Smooth muscle cell (in vitro differentiated cells): Measurements from ENCODE around the gene LRRC71. TPM values are rescaled to one million over a fixed set of nuclear protein-coding genes. Genes with fewer than 3 reads are reported as not detected.

Source experiments
- DNase-seq: peaks from one replicate; lab custom pipeline; 2025; ENCODE audit not compliant: unreplicated experiment; lab: John Stamatoyannopoulos, UW
- H2AFZ ChIP-seq: fragments of 200-600 bp; sonication (generic); 2 replicates; pipeline ENCODE4 v1.6.0; 2016; ENCODE audit warnings: antibody characterized with exemption, low read depth, mild to moderate bottlenecking
- H3F3A ChIP-seq: fragments of 200-600 bp; sonication (generic); 2 replicates; pipeline ENCODE4 v1.6.0; 2017; ENCODE audit warnings: antibody characterized with exemption, low read depth
- H3K27ac ChIP-seq: fragments of 200-600 bp; sonication (generic); 2 replicates; pipeline ENCODE4 v1.5.1; 2016; ENCODE audit warnings: low read depth, mild to moderate bottlenecking
- H3K27me3 ChIP-seq: fragments of 200-600 bp; sonication (generic); 2 replicates; pipeline ENCODE4 v1.6.1; 2016; ENCODE audit warnings: low read depth, mild to moderate bottlenecking
- H3K36me3 ChIP-seq: fragments of 200-600 bp; sonication (generic); 2 replicates; pipeline ENCODE4 v1.5.1; 2016; ENCODE audit warnings: low read depth
- H3K4me1 ChIP-seq: fragments of 200-600 bp; sonication (generic); 2 replicates; pipeline ENCODE4 v1.5.1; 2016; ENCODE audit warnings: low read depth
- H3K4me2 ChIP-seq: fragments of 200-600 bp; sonication (generic); 2 replicates; pipeline ENCODE4 v1.6.0; 2016; ENCODE audit warnings: mild to moderate bottlenecking
- H3K4me3 ChIP-seq: fragments of 200-600 bp; sonication (generic); 2 replicates; pipeline ENCODE4 v1.5.1; 2016; ENCODE audit warnings: mild to moderate bottlenecking
- H3K79me2 ChIP-seq: fragments of 200-600 bp; sonication (generic); 2 replicates; pipeline ENCODE4 v1.6.0; 2016; ENCODE audit warnings: low read depth, mild to moderate bottlenecking
- H3K9ac ChIP-seq: fragments of 200-600 bp; sonication (generic); 2 replicates; pipeline ENCODE4 v1.6.0; 2016; ENCODE audit warnings: low read depth
- H3K9me3 ChIP-seq: fragments of 200-600 bp; sonication (generic); replicated peaks from 2 replicates; pipeline ENCODE4 v1.5.1; 2016; ENCODE audit warnings: low read depth
- H4K20me1 ChIP-seq: fragments of 200-600 bp; sonication (generic); 2 replicates; pipeline ENCODE4 v1.6.0; 2016; ENCODE audit warnings: low read depth
- CTCF ChIP-seq: fragments of 200-600 bp; sonication (generic); IDR thresholded peaks from 2 replicates; pipeline ENCODE4 v1.5.1; 2017; ENCODE audit warnings: borderline replicate concordance, mild to moderate bottlenecking, antibody characterized with exemption; ENCODE audit not compliant: insufficient read depth, poor library complexity, severe bottlenecking
- WGBS: methylation state at CpG from one replicate; pipeline ENCODE4 v1.1.7; 2016; ENCODE audit warnings: low lambda C conversion rate; 5-methylcytosine and 5-hydroxymethylcytosine counted together
- polyA plus RNA-seq: library from polyadenylated mRNA; unstranded; fragments of >200 nt; fragmentation: Nextera tagmentation; extraction: Ambion mirVana; gene quantifications from 2 replicates; pipeline ENCODE4 v1.2.1, GENCODE V29; 2016
- total RNA-seq: library from RNA; depleted of rRNA; stranded (reverse); fragments of >200 nt; gene quantifications from 2 replicates; pipeline ENCODE4 v1.2.3, GENCODE V29; 2014

LRRC71 gene
- total and polyA plus RNA-seq, 2 experiments from 2014 or later = not detected

GRCh38 chr1:156937883-156938282, 17.5 kb downstream of the LRRC71 start:
- H3K36me3 ChIP-seq = no peaks in the 10 kb centered on the region
- no peaks in the 10 kb centered on the region for H3K4me1 ChIP-seq
- no peak overlapping the region for H3K9ac ChIP-seq
- H2AFZ ChIP-seq = no peak overlapping the region
- TF ChIP-seq CTCF = no peak
- 95% methylated on average over 8 of the region's 8 CpGs for WGBS
- H3F3A ChIP-seq = no peaks in the 10 kb centered on the region
- H3K27ac ChIP-seq = no peak overlapping the region
- no peak for DNase-seq
- no peaks in the 10 kb centered on the region for H3K9me3 ChIP-seq
- no peak overlapping the region for H3K4me2 ChIP-seq
- H4K20me1 ChIP-seq = no peaks in the 10 kb centered on the region
- H3K79me2 ChIP-seq = no peaks in the 10 kb centered on the region
- no peak overlapping the region for H3K4me3 ChIP-seq
- no peaks in the 10 kb centered on the region for H3K27me3 ChIP-seq

- WGBS = 96% methylated on average over 7 of the region's 7 CpGs
- Histone ChIP-seq H4K20me1 (no peaks in the 10 kb centered on the region), H3K36me3 (no peaks in the 10 kb centered on the region), H3K4me3 (no peak overlapping the region), H3F3A (no peaks in the 10 kb centered on the region), H3K4me2 (no peak overlapping the region), H3K27me3 (no peaks in the 10 kb centered on the region), H3K4me1 (no peaks in the 10 kb centered on the region), H3K9me3 (no peaks in the 10 kb centered on the region), H3K27ac (no peak overlapping the region), H3K9ac (no peak overlapping the region), H2AFZ (no peak overlapping the region), H3K79me2 (no peaks in the 10 kb centered on the region)
- no peak for TF ChIP-seq CTCF
- DNase-seq = no peak
Measured at GRCh38 chr1:156938813-156939212, 18.4 kb downstream of the LRRC71 start.

- no peak for DNase-seq
- Histone ChIP-seq H3K9ac (no peak overlapping the region), H3K79me2 (no peaks in the 10 kb centered on the region), H3K9me3 (no peaks in the 10 kb centered on the region), H3K27me3 (no peaks in the 10 kb centered on the region), H3K4me3 (no peak overlapping the region), H3K36me3 (no peaks in the 10 kb centered on the region), H3K4me2 (no peak overlapping the region), H2AFZ (no peak overlapping the region), H3K27ac (no peak overlapping the region), H3F3A (no peaks in the 10 kb centered on the region), H3K4me1 (no peaks in the 10 kb centered on the region), H4K20me1 (no peaks in the 10 kb centered on the region)
- 98% methylated on average over 13 of the region's 13 CpGs for WGBS
- TF ChIP-seq CTCF = no peak
Measured at GRCh38 chr1:156939786-156940334, 19.4 kb downstream of the LRRC71 start.

- Histone ChIP-seq H3F3A (no peaks in the 10 kb centered on the region), H3K79me2 (no peaks in the 10 kb centered on the region), H3K27me3 (no peaks in the 10 kb centered on the region), H3K4me2 (no peak overlapping the region), H3K9me3 (no peaks in the 10 kb centered on the region), H3K4me1 (no peaks in the 10 kb centered on the region), H2AFZ (no peak overlapping the region), H3K9ac (no peak overlapping the region), H3K4me3 (no peak overlapping the region), H3K27ac (no peak overlapping the region), H4K20me1 (no peaks in the 10 kb centered on the region), H3K36me3 (no peaks in the 10 kb centered on the region)
- DNase-seq = no peak
- WGBS = over 99% methylated on average over 10 of the region's 10 CpGs
- TF ChIP-seq CTCF = no peak
Measured at GRCh38 chr1:156941675-156942074, 21.2 kb downstream of the LRRC71 start.
